Uterus (tissue), 4 donors: ENCODE data around the gene HS3ST3A1. TPM values are rescaled to one million over a fixed set of nuclear protein-coding genes. Genes with fewer than 3 reads are reported as not detected.

Source experiments
- DNase-seq, 2 donors: peaks; one replicate each; pipeline ENCODE4 v3.0.0-alpha.2; 2019 to 2020
- H3K27ac ChIP-seq, 2 donors: fragments of 200-600 bp; sonication (generic); 1 replicate in 1 of 2; 2 replicates in 1 of 2; pipeline ENCODE4 v1.5.1; 2016 to 2018
- H3K27me3 ChIP-seq, 2 donors: fragments of 200-600 bp; sonication (generic); one replicate each; pipeline ENCODE4 v1.5.1; 2018 to 2019; ENCODE audit warnings: control low read depth in 1 of 2
- H3K36me3 ChIP-seq, 2 donors: fragments of 200-600 bp; sonication (generic); one replicate each; pipeline ENCODE4 v1.5.1; 2019; ENCODE audit warnings: control low read depth in 1 of 2
- H3K4me1 ChIP-seq, 2 donors: fragments of 200-600 bp; sonication (generic); one replicate each; pipeline ENCODE4 v1.5.1; 2018 to 2019; ENCODE audit warnings: control low read depth in 1 of 2
- H3K4me3 ChIP-seq, 2 donors: fragments of 200-600 bp; sonication (generic); 1 replicate in 1 of 2; 2 replicates in 1 of 2; pipeline ENCODE4 v1.5.1; 2018 to 2019; ENCODE audit warnings: mild to moderate bottlenecking in 1 of 2
- H3K9me3 ChIP-seq, 2 donors: fragments of 200-600 bp; sonication (generic); one replicate each; pipeline ENCODE4 v1.5.1; 2019; ENCODE audit warnings: control low read depth in 1 of 2
- CTCF ChIP-seq, 4 experiments: fragments of 200-600 bp in 2 of 4; fragments of 450-650 bp in 2 of 4; sonication (generic) in 2 of 4; IDR thresholded peaks; one replicate each; pipeline ENCODE4 v1.5.1; 2016 to 2019; ENCODE audit warnings: antibody characterized with exemption in 4 of 4, mild to moderate bottlenecking in 2 of 4, moderate library complexity in 1 of 4
- POLR2A ChIP-seq, 2 donors: fragments of 450-650 bp; IDR thresholded peaks; one replicate each; pipeline ENCODE4 v1.6.1; 2016; ENCODE audit warnings: antibody characterized with exemption in 2 of 2, mild to moderate bottlenecking in 1 of 2, moderate library complexity in 1 of 2
- intact Hi-C: fragments of 100-400 bp; cut with DNase I; formaldehyde crosslinking; loops from one replicate; pipeline ENCODE4 v1.15.1; 2023; ENCODE audit warnings: low total_unique reads
- total RNA-seq, 4 donors: library from RNA; depleted of rRNA in 3 of 4; stranded (reverse); fragments of >200 nt in 3 of 4; gene quantifications; one replicate each; pipeline versions ENCODE4 v1.1.0 to v1.2.4, GENCODE V29; 2014 to 2023
- donor health status: DM: yes; HTN: yes; CAD: no.

The HS3ST3A1 gene
- total RNA-seq, 4 donors from 2014 or later, result 2.1 to 7.7 (median 5.0) TPM; not detected in 1

- no peaks in the 10 kb centered on the region for H3K36me3 ChIP-seq
- DNase-seq, result no peak
- H3K27ac ChIP-seq, result no peak overlapping the region
- intact Hi-C loops, result no loop called here
- peaks cover 0 to 4% of the 10 kb centered on the region in 2 donors for H3K9me3 ChIP-seq
- H3K27me3 ChIP-seq, result no peaks in the 10 kb centered on the region
- TF ChIP-seq CTCF (IDR thresholded peaks at IDR 0.05), result no peak
- no peak for TF ChIP-seq POLR2A (IDR thresholded peaks at IDR 0.05)
- no peak overlapping the region for H3K4me3 ChIP-seq
- no peaks in the 10 kb centered on the region for H3K4me1 ChIP-seq
Observed at GRCh38 chr17:13480877-13481276, 120.9 kb downstream of the HS3ST3A1 start.

GRCh38 chr17:13478326-13478830 lies 123.4 kb downstream of the HS3ST3A1 start:
- Histone ChIP-seq H3K4me1 (no peaks in the 10 kb centered on the region), H3K27me3 (no peaks in the 10 kb centered on the region), H3K27ac (no peak overlapping the region), H3K9me3 (peaks cover 0 to 4% of the 10 kb centered on the region in 2 donors), H3K4me3 (no peak overlapping the region), H3K36me3 (no peaks in the 10 kb centered on the region)
- DNase-seq, result no peak
- TF ChIP-seq CTCF (IDR thresholded peaks at IDR 0.05), result no peak
- no peak for TF ChIP-seq POLR2A (IDR thresholded peaks at IDR 0.05)
- intact Hi-C loops, result no loop called here

GRCh38 chr17:13477180-13477611 lies 124.5 kb downstream of the HS3ST3A1 start:
- H3K4me3 ChIP-seq, result no peak overlapping the region
- TF ChIP-seq POLR2A (IDR thresholded peaks at IDR 0.05) (no peak), CTCF (IDR thresholded peaks at IDR 0.05) (no peak)
- no peak overlapping the region for H3K27ac ChIP-seq
- H3K27me3 ChIP-seq, result no peaks in the 10 kb centered on the region
- peaks cover 0 to 4% of the 10 kb centered on the region in 2 donors for H3K9me3 ChIP-seq
- H3K36me3 ChIP-seq, result no peaks in the 10 kb centered on the region
- intact Hi-C loops, result no loop called here
- H3K4me1 ChIP-seq, result no peaks in the 10 kb centered on the region
- no peak for DNase-seq

- Histone ChIP-seq H3K4me1 (no peaks in the 10 kb centered on the region), H3K27me3 (no peaks in the 10 kb centered on the region), H3K27ac (no peak overlapping the region), H3K4me3 (no peak overlapping the region), H3K36me3 (no peaks in the 10 kb centered on the region), H3K9me3 (peaks cover 0 to 4% of the 10 kb centered on the region in 2 donors)
- no peak for DNase-seq
- intact Hi-C loops, result no loop called here
- TF ChIP-seq CTCF (IDR thresholded peaks at IDR 0.05) (no peak), POLR2A (IDR thresholded peaks at IDR 0.05) (no peak)
Observed at GRCh38 chr17:13476720-13477119, 125.0 kb downstream of the HS3ST3A1 start.

GRCh38 chr17:13475574-13476223 lies 126.0 kb downstream of the HS3ST3A1 start:
- Histone ChIP-seq H3K9me3 (peaks cover 0 to 4% of the 10 kb centered on the region in 2 donors), H3K4me1 (no peaks in the 10 kb centered on the region), H3K36me3 (no peaks in the 10 kb centered on the region), H3K27ac (no peak overlapping the region), H3K27me3 (no peaks in the 10 kb centered on the region), H3K4me3 (no peak overlapping the region)
- TF ChIP-seq POLR2A (IDR thresholded peaks at IDR 0.05) (no peak), CTCF (IDR thresholded peaks at IDR 0.05) (no peak)
- no peak for DNase-seq
- intact Hi-C loops, result no loop called here
